NCI-H82 treated with DMSO at 0.1 percent for 48 hours (cell line): ENCODE data around the gene ZNF620.
A peak's percentile ranks its signal among the peaks of the same experiment; 100 is the strongest.
"Not testable (repeated sequence)": the region's sequence is repeated elsewhere in the genome, so short reads cannot be mapped to it uniquely, and the experiment has no call there.

Experiments used
- DNase-seq: peaks from one replicate; lab custom pipeline; 2025; ENCODE audit not compliant: unreplicated experiment; lab: John Stamatoyannopoulos, UW

ZNF620 gene

DNA sequence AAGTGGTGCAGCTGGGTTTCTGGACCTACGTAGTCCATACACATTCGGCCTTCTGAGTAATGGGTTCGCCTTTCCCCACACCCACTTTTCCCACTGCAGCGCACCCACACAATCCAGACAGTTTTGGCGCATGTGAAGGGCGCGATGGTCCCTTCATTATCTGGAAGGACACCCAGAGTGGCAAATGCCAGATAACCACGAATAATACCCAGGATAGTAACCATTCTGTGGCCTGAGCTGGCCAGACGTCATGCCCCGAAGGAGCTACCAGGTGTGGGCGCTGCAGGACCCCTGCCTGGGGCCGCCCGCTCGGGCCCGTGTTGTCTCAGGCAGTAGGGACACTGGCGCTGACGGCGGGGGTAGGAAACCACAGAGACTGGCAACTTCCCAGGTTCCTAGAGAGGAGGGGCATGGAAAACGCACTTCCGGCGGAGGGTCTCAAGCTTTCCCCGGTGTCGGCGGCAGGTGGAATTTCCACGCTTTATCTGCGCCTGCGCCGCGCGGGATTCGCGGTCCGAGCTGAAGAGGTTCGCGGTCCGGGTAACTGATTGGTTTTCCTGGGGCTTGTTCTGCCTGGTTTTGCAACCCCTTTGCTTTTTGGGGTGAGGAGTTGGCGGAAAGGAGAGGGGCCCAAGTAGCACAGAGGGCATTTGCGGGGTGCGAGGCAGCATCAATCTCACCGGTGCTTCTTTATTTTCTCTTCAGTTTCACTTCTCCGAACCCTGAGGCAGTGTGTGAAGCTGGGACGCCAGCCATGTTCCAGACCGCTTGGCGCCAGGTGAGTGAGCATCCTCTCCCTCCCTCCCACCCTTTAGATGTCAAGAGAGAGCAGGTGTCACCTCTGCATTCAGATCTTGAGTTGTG lies at the start of gene ZNF620:
Gene ZNF620 (plus strand): TSS at position 441 of the 864 bp plus-strand sequence. CDS start 314 bp downstream, at position 755.
- DNase-seq = peak; percentile 73

DNA sequence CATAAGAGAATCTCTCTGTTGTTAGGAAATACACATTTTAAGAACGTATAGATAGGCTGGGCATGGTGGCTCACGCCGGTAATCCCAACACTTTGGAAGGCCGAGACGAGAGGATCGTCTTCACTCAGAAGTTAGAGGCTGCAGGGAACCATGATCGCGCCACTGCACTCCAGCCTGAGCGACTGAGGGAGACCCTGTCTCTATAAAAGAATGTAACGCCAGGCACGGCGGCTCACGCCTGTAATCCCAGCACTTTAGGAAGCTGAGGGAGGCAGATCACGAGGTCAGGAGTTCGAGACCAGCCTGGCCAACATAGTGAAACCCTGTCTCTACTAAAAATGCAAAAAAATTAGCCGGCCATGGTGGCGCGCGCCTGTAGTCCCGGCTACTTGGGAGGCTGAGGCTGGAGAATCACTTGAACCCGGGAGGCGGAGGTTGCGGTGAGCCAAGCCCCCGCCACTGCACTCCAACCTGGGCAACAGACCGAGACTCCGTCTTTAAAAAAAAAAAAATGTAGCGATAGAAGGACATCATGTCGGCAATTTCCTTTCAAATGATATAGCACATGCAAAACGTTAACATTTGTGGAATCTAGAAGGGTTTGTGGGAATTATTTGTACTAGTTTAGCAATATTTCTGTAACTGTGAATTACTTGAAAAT lies 49.4 kb upstream of the ZNF620 start:
- no peak for DNase-seq

DNA sequence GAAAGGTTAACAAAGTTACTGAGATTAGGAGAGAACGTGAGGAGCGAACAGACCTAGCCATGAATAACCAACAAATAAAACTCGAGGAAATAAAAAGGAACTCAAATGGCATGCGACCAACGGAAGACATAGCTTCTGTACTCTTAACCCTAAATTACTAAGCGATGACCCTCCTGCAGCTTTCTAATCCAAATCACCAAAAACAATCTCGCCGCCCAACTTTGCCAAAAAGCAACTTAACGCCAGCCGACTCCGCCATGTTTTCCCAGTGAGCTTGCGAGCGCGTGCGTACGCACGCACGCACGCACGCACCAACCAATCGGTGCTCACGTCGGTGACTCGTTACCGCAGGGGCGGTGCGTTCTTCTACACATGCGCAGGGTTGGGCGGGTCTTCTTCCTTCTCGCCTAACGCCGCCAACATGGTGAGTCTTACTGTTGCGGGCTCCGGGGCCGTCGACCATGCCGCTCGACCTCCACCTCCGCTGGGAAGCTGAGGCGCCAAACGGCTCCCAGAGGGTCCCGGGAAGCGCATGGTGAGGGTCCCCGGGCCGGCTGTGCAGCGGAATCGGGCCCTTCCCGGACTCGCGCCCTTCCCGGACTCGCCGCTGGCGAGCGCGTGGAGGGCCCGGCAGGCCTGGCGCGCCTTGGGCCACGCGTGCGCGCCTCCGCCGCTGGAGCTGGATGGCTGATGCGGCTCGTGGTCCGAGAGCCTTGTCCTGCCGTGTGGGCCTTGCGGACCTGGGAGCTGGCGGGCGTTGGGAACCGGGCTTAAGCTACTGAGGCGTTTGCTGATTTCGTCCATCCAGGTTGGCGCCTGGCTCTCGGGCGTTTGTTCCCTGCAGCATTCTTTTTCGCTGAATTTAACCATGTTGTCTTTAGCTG lies 48.7 kb upstream of the ZNF620 start, which contains the start of gene RPL14:
Gene RPL14 (plus strand): TSS at position 400 of the 884 bp plus-strand sequence. CDS start 133 bp downstream, at position 533.
- peak; percentile 66 for DNase-seq

- no peak for DNase-seq
Observed at GRCh38 chr3:40458473-40458872, 47.4 kb upstream of the ZNF620 start.

DNA sequence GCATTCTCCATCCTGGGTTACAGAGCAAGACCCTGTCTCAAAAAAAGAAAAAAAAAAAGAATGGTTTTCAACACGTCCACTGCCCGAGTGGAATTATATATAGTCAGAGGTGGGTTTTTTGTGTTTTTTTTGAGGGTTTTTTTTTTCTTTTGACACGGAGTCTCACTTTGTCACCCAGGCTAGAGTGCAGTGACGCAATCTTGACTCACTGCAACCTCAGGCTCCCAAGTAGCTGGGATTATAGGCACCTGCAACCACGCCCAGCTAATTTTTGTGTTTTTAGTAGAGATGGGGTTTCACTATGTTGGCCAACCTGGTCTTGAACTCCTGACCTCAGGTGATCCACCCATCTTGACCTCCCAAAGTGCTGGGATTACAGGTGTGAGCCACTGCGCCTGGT lies 45.4 kb upstream of the ZNF620 start:
- DNase-seq = not testable (repeated sequence)

GRCh38 chr3:40461161-40461560 lies 44.7 kb upstream of the ZNF620 start:
- DNase-seq = no peak

DNA sequence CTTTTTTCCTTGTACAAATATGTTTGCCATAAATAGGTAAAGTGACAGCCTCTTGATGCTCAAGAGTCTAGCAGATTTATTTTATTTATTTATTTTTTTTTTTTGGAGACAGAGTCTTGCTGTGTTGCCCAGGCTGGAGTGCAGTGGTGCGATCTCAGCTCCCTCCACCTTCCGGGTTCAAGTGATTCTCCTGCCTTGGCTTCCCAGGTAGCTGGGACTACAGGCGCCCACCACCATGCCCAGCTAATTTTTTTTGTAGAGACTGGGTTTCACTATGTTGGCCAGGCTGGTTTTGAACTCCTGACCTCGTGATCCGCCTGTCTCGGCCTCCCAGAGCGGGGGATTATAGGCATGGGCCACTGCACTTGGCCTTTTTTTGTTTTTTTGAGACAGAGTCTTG lies 43.0 kb upstream of the ZNF620 start:
- DNase-seq = not testable (repeated sequence)

DNA sequence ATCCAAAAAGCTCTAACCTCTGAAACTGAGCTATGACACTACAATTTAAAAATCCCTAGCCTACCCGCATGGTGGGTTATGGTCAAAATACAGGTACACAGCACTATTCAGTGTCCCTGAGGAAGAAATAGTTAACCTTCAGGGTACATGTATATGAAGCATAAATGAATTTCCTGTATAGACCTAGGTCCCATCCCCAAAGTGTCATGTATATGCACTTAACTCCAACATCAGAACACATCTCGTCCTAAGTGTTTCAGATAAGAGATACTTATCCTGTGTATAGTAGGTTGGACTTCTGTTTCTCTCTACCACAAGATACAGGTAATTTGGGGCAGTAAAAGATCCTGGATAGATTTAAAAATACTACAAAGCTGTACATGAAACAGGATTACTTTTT lies 42.3 kb upstream of the ZNF620 start:
- DNase-seq = no peak

GRCh38 chr3:40464339-40465110 lies 41.3 kb upstream of the ZNF620 start:
- DNase-seq = no peak

- DNase-seq = no peak
Observed at GRCh38 chr3:40465111-40465407, 40.8 kb upstream of the ZNF620 start.

- DNase-seq = no peak
Observed at GRCh38 chr3:40465456-40465855, 40.4 kb upstream of the ZNF620 start.

DNA sequence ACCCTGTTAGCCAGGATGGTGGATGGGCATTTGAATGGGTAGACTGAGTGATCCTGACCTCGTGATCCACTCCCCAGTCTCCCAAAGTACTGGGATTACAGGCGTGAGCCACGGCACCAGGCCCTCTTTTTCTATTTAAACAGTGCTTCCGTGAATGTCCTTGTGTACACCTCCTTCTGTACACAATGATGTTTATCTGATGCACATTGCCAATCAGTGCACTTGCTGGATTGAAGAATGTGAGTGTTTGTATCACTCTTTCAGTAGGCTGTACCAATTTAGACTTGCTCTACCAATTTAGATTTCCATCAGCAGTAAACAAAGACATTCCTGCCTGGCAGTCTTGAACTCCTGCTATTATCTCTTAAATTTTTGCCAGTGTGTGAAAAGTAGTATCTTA lies 37.8 kb upstream of the ZNF620 start:
- no peak for DNase-seq

DNA sequence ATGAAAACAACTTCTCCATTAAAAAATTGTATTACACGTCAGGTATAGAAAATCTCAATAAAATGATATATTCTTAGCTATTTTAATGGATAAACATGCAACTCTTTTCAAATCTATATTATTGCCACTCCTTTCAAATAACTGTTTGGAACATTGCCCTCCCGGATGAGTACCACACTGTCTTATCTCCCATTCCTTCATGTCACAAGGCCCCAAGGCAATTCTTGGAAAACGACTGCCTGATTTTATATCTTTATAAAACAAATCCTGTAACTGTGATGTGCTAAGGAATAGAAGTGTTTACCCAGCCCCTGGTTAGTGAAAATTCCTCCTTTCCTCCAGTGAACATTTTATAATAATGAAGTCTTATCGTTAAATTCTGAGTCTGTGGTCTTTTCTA lies 35.1 kb upstream of the ZNF620 start:
- no peak for DNase-seq

- DNase-seq = no peak
Observed at GRCh38 chr3:40476478-40477470, 29.1 kb upstream of the ZNF620 start, which contains the start of gene ZNF619. Gene ZNF619 (plus strand): TSS chr3:40477122. CDS start chr3:40477980, 858 bp downstream.

DNA sequence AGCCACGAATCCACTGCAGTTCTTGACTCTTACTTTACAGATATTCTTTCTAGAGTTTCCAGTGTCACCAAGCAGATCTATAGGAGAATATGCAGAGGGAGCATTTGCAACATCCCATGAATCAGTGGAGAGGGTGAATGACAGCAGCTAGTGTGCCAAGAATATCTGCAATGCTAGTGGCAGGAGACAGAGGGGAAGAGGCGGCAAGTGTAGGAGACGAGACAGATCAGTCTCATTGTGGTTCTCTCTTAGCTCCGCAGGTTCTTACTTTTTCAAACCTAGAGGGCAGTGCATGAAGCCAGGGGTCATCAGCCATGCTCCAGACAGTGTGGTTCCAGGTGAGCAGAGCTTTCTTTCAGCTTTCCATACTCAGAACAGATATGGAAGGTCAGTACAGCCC lies 28.2 kb upstream of the ZNF620 start:
- no peak for DNase-seq

DNA sequence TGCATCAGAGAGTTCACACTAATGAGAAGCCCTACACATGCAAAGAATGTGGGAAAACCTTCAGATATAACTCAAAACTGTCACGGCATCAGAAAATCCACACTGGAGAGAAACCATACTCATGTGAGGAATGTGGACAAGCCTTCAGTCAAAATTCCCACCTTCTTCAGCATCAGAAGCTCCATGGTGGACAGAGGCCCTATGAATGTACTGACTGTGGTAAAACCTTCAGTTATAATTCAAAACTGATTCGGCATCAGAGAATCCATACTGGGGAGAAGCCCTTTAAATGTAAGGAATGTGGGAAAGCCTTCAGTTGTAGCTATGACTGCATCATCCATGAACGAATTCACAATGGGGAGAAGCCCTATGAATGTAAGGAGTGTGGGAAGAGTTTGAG lies 18.7 kb upstream of the ZNF620 start:
- no peak for DNase-seq

DNA sequence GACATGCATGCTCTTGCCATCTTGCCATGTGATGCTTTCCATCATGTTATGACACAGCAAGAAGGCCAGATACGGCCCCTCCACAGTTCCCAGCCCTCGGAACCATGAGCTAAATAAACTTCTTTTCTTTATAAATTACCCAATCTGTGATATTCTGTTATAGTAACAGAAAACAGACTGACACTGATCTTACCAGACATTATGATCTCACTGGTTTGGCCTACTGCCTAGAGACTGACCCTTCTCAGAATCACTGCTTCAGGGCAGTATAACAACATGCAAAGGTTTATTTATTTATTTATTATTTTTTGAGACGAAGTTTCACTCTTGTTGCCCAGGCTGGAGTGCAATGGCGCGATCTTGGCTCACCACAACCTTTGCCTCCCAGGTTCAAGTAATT lies 14.9 kb upstream of the ZNF620 start:
- DNase-seq = no peak

- DNase-seq = no peak
Observed at GRCh38 chr3:40494698-40495097, 11.1 kb upstream of the ZNF620 start.

DNA sequence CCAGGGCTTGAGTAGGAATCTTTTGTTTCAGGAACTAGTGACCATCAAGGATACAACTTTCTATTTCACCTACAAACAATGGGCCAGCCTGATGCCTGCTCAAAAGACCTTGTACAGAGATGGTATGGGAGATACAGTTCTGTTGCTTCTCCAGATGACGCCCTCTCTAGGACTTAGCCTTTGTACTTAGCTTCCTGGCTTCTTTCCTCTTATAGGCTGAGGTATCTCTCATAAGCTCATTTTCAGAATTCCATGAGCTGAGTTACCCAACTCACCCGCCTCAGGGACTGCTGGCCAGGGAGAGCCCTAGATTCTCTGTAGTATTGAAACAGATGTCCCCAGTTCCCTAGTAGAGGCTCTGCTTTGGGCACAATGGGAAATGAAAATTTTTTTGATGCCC lies 8.6 kb upstream of the ZNF620 start:
- no peak for DNase-seq
